HG02623 (cell line): ENCODE measurements around the gene GABARAPL2.
A peak's percentile ranks its signal among the peaks of the same experiment; 100 is the strongest.
"Not testable (repeated sequence)": the region's sequence is repeated elsewhere in the genome, so short reads cannot be mapped to it uniquely, and the experiment has no call there.

Experiments used
- ATAC-seq: cut with Tn5 transposase; IDR thresholded peaks from one replicate; pipeline ENCODE4 v1.9.1; 2021; ENCODE audit warnings: moderate library complexity; ENCODE audit not compliant: unreplicated experiment

GABARAPL2 gene, protein sequence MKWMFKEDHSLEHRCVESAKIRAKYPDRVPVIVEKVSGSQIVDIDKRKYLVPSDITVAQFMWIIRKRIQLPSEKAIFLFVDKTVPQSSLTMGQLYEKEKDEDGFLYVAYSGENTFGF

DNA sequence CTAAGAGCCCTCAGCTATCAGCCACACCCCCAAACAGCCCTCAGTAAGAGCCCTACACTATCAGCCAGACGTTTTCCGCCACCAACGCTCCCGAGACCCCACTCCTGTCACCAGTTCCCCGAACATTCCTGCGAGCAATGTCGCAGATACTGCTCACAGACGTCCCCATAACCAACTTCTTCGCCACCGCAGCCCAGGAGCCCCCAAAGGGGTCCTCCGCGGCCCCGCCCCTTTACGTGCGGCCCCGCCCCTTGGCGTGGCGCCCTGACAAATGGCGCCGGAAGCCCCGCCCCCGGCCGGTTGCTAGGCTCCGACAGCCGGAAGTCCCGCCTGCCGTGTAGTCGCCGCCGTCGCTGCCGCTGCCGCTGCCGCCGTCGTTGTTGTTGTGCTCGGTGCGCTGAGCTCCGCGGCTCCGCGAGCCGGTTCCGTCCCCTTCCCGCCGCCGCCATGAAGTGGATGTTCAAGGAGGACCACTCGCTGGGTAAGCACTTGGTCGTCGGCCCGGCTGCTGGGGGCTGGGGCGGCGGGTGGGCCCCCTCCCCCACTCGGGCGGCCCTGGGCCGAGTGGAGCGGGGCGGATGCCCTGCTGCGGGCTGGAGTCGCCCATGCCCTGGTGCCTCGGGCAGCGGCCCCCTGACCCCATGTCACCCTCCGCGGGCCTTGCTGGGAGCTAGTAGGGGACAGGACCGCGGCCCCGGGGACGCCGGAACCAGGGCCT, at the start of gene GABARAPL2:
Gene GABARAPL2 (plus strand): TSS at position 340 of the 718 bp plus-strand sequence. CDS start 108 bp downstream, at position 448.
- peak; percentile 71 for ATAC-seq

DNA sequence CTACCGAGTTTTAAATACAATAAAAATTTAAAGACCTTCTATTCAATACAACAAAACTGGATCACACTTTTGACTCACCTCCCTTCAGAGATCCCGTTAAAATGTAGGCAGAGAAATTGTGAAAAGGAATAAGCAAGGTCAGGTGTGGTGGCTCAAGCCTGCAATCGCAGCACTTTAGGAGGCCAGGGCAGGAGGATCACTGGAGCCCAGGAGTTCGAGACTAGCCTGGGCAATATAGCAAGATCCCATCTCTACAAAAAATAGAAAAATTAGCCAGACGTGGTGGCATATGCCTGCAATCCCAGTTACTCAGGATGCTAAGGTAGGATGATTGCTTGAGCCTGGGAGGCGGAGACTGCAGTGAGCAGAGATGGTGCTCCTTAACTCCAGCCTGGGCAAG, 47.0 kb upstream of the GABARAPL2 start:
- ATAC-seq: no peak

DNA sequence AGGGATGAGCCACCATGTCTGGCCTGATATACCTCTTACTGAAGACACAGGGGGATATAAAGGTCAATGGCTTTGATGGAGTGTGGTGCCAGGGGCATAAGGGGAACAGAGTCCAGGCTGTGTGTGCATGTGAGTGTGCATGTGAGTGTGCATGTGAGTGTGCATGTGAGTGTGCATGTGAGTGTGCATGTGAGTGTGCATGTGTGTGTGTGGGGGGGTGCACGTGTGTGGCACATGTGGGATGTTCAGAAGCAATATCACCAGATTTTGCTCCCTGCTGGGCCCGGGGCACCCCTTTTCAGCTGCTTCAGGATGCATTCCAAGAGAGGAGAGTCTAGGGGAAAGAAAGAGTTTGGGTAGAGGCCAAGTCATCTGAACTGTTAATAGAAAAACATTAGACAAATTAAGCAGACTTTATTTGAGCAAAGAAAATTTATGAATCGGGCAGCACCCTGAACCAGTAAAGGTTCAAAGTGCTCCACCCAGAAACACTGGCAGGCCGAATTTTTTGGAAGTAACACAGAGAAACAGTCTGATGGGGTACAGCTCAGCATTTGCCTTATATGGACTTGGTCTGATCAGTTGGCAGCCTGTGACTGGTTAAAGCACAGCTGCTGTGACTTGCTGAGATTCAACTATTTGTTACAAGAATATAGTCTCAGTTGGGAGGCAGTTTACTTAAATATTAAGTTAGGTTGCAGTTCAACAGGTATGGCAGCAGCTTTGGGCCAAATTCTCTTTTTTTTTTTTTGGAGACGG, 40.0 kb upstream of the GABARAPL2 start:
- ATAC-seq: no peak

GRCh38 chr16:75527825-75528299, 38.3 kb upstream of the GABARAPL2 start:
- no peak for ATAC-seq

GRCh38 chr16:75529056-75529905, 36.9 kb upstream of the GABARAPL2 start:
- ATAC-seq: no peak

GRCh38 chr16:75529959-75530358, 36.2 kb upstream of the GABARAPL2 start:
- ATAC-seq: no peak

GRCh38 chr16:75532142-75532765, 33.9 kb upstream of the GABARAPL2 start:
- ATAC-seq: no peak

GRCh38 chr16:75532791-75533190, 33.4 kb upstream of the GABARAPL2 start:
- ATAC-seq: no peak

GRCh38 chr16:75534560-75535205, 31.5 kb upstream of the GABARAPL2 start:
- ATAC-seq: no peak

GRCh38 chr16:75535211-75535843, 30.9 kb upstream of the GABARAPL2 start:
- ATAC-seq: no peak

DNA sequence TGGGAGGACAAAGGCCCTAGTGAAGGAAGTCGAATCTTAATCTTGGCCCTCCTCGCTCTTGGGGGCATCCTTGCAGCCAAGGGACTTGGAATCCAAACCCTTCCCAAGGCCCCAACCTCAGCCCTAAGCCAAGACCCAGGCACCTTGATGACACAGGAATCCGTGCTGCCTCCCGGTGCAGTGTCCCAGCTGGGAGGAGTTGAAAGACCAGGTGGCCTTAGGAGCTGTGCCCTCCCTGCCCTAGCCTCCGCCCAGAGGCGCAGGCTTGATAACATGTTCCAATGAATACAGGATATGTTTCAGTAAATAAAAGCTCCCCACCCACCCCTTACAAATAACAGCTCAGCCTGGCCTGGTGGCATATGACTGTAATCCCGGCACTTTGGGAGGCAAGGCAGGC, 30.3 kb upstream of the GABARAPL2 start, which contains the start of gene CHST5:
Gene CHST5 (minus strand): TSS at position 208 of the 400 bp plus-strand sequence. CDS start 5,724 bp downstream, outside the sequence.
- ATAC-seq: no peak

DNA sequence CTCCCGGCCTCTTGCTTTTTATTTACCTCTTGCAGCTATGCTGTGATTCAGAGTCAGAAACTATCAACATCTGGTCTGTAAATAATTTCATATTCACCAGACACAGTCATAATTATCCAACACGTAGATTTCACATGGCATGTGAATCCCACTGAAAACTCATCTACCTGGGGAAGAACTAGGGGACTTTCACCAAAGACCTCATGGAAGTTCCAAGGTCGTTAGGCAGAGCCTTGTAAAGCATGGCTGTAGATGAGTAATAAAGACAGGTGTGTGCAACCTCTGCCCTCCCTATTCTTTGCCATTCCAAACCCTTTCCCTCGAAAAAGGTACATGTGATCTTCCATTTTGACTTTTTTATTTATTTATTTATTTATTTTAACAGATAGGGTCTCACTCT, 28.4 kb upstream of the GABARAPL2 start:
- no peak for ATAC-seq

- not testable (repeated sequence) for ATAC-seq
Observed at GRCh38 chr16:75538882-75539565, 27.2 kb upstream of the GABARAPL2 start.

DNA sequence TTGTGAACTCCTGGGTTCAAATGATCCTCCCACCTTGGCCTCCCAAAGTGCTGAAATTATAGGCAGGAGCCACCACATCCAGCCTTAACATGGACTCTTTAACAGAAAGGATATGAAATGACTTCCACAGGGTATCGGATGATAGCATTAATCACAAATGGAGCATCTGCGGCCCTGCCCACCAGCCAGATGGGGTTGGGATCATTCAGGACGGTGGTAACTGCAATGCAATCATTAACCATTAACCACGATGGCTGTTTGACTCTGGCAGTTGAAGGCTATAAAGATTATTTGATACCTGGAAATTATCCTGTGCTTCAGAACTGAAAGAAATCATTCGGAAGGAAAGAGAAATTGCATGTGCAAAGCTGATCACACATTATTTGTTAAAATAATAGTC, 24.9 kb upstream of the GABARAPL2 start:
- ATAC-seq: no peak

- not testable (repeated sequence) for ATAC-seq
Observed at GRCh38 chr16:75542462-75542861, 23.7 kb upstream of the GABARAPL2 start.

DNA sequence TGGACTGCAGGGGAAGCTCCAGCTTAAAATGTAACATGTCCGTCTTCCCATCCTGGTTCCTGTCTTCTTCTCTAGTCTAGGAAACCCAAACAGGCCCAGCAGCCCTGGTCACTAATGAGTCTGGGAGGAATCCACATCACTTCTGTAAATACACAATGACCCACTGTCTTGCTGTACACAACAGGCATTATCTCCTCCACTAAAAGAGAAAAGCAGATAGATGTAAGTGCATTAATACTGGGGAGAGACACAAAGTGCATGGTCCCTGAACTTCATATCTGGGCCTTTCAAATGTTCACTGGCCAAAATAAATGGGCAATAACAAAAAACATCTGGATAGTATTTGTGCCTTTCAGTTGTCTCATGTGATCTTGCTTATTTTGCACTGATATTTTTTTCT, 20.3 kb upstream of the GABARAPL2 start:
- not testable (repeated sequence) for ATAC-seq

DNA sequence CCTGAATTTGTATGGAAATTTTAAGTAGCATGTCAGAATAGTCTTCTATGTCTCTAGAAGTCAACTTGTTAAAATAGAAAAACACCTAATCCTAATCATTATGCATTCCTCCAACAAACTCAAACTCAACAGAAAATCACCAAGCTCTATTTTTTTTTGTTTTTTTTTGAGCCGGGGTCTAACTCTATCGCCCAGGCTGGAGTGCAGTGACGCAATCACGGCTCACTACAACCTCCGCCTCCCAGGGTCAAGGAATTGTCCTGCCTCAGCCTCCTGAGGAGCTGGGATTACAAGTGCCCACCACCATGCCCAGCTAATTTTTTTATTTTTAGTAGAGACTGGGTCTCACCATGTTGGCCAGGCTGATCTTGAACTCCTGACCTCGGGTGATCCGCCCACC, 19.9 kb upstream of the GABARAPL2 start:
- no peak for ATAC-seq

DNA sequence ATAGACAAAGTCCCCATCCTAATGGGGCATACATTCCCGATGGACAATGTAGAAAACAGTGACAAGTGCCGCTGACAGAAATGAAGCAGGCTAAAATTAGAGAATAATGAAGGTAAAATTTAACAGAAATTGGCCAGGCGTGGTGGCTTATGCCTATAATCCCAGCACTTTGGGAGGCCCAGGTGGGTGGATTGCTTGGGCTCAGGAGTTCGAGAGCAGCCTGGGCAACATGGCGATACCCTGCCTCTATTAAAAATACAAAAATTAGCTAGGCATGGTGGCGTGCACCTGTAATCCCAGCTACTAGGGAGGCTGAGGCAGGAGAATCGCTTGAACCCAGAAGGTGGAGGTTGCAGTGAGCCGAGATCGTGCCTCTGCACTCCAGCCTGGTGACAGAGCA, 17.7 kb upstream of the GABARAPL2 start:
- not testable (repeated sequence) for ATAC-seq

DNA sequence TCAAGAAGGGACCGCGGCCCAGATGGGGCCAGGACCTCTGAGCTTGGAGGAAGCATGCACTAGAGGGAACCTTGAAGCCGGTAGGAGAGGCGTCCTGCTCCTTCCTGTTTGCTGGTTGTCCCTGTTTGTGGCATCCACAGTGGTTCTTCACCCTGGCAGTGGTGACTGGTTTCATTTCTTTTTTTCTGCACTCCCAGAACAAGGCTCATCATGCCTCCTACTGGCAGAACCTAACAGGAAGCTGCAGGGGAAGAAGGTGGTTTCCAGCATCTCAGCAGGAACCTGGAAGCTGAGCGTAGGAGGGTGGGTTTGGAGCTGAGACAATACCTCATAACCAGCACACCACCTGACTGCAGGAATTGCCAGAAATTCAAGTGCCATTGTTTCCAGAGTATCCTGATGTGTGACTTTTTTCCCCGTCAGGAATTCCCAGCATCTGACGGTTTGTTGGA, 15.9 kb upstream of the GABARAPL2 start:
- ATAC-seq: peak; percentile 79
